ENCODE measurements around the gene KCNG4.

KCNG4 gene

GRCh38 chr16:84234321-84235241 lies 5.2 kb downstream of the KCNG4 start:
- no peak for TF ChIP-seq CTCF (conservative IDR thresholded peaks at IDR 0.05)
- TF ChIP-seq ZFX (IDR thresholded peaks at IDR 0.05) = no peak
- H3K27ac ChIP-seq = no peak overlapping the region

DNA sequence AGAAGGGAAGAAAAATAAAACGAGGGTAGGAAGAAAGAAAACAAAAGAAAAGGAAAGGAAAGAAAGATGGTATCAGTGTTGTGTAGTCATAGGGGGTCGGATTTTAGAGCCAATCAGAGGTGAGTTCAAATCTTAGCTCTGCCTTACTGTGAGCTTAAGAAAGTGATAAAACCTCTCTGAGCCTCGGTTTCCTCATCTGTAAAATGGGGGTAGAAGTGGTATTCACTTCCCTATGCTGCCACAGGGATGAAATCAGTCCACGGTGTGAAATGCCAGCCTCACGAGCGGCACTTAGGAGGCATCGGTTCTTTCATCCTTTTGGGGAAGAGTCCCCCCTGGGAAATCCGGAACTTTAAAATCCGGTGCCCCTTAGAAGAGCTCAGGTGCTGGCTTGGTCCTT lies 6.1 kb downstream of the KCNG4 start:
- TF ChIP-seq ZFX (IDR thresholded peaks at IDR 0.05) (no peak), CTCF (conservative IDR thresholded peaks at IDR 0.05) (no peak)

DNA sequence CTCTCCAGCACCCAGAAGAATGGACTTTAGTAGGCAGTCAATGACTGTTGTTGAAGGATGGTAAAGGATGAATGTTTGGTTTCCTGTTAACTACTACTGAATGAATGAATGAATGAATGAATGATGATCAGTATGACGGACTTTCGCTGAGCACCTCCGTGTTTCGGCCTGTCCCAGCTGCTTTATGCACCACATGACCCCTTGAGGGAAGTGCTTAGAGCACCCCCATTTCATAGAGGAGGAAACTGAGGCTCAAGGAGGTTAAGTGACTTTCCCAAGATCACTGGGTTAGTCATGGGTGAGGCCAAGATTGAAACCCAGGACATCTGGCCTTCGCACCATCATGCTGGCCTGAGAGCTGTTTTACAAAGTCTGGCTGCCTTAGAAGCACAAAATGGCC lies 6.8 kb downstream of the KCNG4 start:
- TF ChIP-seq ZFX (IDR thresholded peaks at IDR 0.05) = no peak
- TF ChIP-seq CTCF (conservative IDR thresholded peaks at IDR 0.05) = no peak
- H3K27ac ChIP-seq = no peak overlapping the region

More for the DNA sequence above, 6.1 kb downstream of the KCNG4 start:
- no peak overlapping the region for H3K27ac ChIP-seq

- no peak overlapping the region for H3K27ac ChIP-seq
- TF ChIP-seq ZFX (IDR thresholded peaks at IDR 0.05) = no peak
- TF ChIP-seq CTCF (conservative IDR thresholded peaks at IDR 0.05) = no peak
Measured at GRCh38 chr16:84232060-84232459, 7.8 kb downstream of the KCNG4 start.

GRCh38 chr16:84229471-84229870 lies 10.3 kb downstream of the KCNG4 start:
- no peak overlapping the region for H3K27ac ChIP-seq
- TF ChIP-seq CTCF (conservative IDR thresholded peaks at IDR 0.05) (no peak), ZFX (IDR thresholded peaks at IDR 0.05) (no peak)

DNA sequence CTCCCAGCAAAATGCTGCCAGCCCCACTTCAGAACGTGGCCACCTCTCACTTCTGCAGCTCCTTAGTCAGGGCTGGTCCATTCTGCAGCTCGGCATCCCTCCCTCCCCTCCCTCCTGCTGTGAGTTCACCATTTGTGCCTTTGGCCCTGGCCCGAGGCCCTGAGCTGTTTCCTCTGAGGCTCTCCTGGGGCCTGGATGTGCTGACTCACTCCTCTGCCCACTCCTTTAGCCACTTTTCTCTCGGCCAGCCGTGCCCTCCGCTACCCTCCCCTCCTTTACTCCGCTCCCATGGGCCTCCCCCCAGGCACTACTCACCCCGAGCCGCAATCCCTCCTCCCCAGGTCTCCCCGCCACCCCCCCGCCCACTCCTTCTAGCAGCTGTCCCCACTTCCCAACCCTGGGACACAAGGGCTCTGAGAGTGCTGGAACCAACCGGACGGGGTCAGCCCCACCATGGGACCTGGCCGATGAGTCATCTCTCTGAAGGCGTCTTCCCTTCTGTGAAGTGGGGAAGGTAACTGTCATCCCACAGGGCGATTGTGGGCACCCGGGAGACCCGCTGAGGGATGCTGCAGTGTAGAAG lies 11.5 kb downstream of the KCNG4 start:
- H3K27ac ChIP-seq = no peak overlapping the region
- TF ChIP-seq CTCF (conservative IDR thresholded peaks at IDR 0.05) (no peak), ZFX (IDR thresholded peaks at IDR 0.05) (no peak)

DNA sequence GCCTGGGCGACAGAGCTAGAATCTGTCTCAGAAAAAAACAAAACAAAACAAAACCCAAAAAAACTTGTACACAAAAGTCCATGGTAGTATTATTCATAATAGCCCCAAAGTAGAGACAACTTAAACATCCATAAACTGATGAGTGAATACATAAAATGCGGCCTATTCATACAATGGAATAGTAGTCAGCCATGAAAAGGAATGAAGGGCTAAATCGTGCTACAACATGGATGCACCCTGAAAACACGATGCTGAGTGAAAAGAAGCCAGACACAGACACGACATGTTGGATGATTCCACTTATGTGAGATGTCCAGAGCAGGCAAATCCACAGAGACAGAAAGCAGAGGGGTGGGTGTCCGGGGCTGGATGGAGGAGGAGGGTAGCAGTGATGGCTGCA lies 12.3 kb downstream of the KCNG4 start:
- no peak overlapping the region for H3K27ac ChIP-seq
- TF ChIP-seq ZFX (IDR thresholded peaks at IDR 0.05) (no peak), CTCF (conservative IDR thresholded peaks at IDR 0.05) (no peak)
